ENCODE measurements around the gene CLIP4. TPM values are rescaled to one million over a fixed set of nuclear protein-coding genes. Genes with fewer than 3 reads are reported as not detected.

Gene CLIP4
- total and polyA plus RNA-seq, 2 of the 13 experiments (the other 11 are each of a cell fraction or from before 2014, with no cell fraction given) = 0.46 to 0.49 TPM

DNA sequence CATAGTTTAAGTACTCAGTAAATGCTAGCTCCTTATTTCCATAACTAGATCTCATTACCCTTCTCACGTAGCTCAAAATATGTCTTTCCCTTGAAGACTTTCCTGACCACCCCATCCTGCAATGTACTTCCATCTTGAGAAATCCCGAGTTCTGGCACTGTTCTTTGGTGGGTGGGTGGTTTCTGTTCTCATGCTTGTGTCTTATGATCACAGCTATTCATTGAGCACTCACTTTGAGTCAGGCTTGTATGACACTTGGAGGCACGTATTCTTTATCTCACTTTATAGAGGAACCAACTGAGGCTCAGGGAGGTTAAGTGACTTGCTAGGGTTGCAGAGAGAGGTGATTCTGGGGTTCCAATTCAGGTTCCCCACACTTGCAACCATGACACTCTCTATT, 9.0 kb upstream of the CLIP4 start:
- H3K36me3 ChIP-seq (replicated peaks in 1 of 2; ENCODE audit: control insufficient read depth in 1 of 2, insufficient read depth in 2 of 2, low read length in 2 of 2) = no peaks in the 10 kb centered on the region
- H3K4me1 ChIP-seq (ENCODE audit: insufficient read depth, low read length) = peaks cover 30% of the 10 kb centered on the region
- POLR2A ChIA-PET = interaction anchor here (1.7 kb wide), 1 partner anchor 11 kb away, joined by 7 read pairs; no protein-coding TSS in a partner anchor
- H3K9ac ChIP-seq (ENCODE audit: insufficient read depth, low read depth, low read length) = no peak overlapping the region
- H3K4me2 ChIP-seq (ENCODE audit: low read depth, low read length) = no peak overlapping the region
- H3K79me2 ChIP-seq (ENCODE audit: insufficient read depth, low read length) = no peaks in the 10 kb centered on the region
- no peak overlapping the region for H2AFZ ChIP-seq (ENCODE audit: low read length)
- BruUV-seq (replicated peaks) = no TSS peak
- H3K27ac ChIP-seq (ENCODE audit: extremely low read length, insufficient read depth, low read length) = no peak overlapping the region
- no peaks in the 10 kb centered on the region for H3K9me3 ChIP-seq (ENCODE audit: low read length)
- ATAC-seq (no peak), FAIRE-seq (peak; percentile 32), DNase-seq (ENCODE audit: low spot score) (no peak)
- in situ Hi-C loops (cut with HindIII; ENCODE audit: extremely low pct_ligation_motif_present, low pct_unique_long_range_greater_than_20kb) = no loop called here
- H3K27me3 ChIP-seq (ENCODE audit: control insufficient read depth in 1 of 2, insufficient read depth in 2 of 2, low read length in 2 of 2) = peaks cover 1 to 13% of the 10 kb centered on the region in 2 experiments; a peak in 2 of 5 replicates
- intact Hi-C loops (cut with micrococcal nuclease; ENCODE audit: unreplicated experiment) = loop anchor here (5.0 kb wide), 1 partner anchor 149 kb away; no protein-coding TSS in a partner anchor
- WGBS (ENCODE audit: low lambda C conversion rate) = 45% methylated on average over 3 of the region's 3 CpGs
- CTCF ChIA-PET (ENCODE audit: low intra/inter-chr PET ratio, low total read pairs) = no interaction called here
- H3K4me3 ChIP-seq (replicated peaks in 1 of 3; ENCODE audit: insufficient read depth in 1 of 3, low read depth in 2 of 3, low read length in 3 of 3) = no peak overlapping the region
- H4K20me1 ChIP-seq (ENCODE audit: insufficient read depth, low read length) = no peaks in the 10 kb centered on the region
- TF ChIP-seq ZNF138 (CRISPR knock-in tag; IDR thresholded peaks at IDR 0.05; ENCODE audit: low read depth) (no peak), ZNF383 (CRISPR knock-in tag; IDR thresholded peaks at IDR 0.05; ENCODE audit: borderline replicate concordance) (no peak), ZNF572 (CRISPR knock-in tag; IDR thresholded peaks at IDR 0.05) (no peak), ZNF773 (CRISPR knock-in tag; IDR thresholded peaks at IDR 0.05; ENCODE audit: borderline replicate concordance) (no peak), MXI1 (IDR thresholded peaks at IDR 0.05; ENCODE audit: borderline replicate concordance, low read depth, low read length) (no peak), ZNF331 (CRISPR knock-in tag; IDR thresholded peaks at IDR 0.05) (no peak), KDM5B (CRISPR knock-in tag; IDR thresholded peaks at IDR 0.05; ENCODE audit: borderline replicate concordance) (no peak), ZNF326 (CRISPR knock-in tag; IDR thresholded peaks at IDR 0.05; ENCODE audit: borderline replicate concordance) (no peak)
- TF ChIP-seq, protein P1, sequence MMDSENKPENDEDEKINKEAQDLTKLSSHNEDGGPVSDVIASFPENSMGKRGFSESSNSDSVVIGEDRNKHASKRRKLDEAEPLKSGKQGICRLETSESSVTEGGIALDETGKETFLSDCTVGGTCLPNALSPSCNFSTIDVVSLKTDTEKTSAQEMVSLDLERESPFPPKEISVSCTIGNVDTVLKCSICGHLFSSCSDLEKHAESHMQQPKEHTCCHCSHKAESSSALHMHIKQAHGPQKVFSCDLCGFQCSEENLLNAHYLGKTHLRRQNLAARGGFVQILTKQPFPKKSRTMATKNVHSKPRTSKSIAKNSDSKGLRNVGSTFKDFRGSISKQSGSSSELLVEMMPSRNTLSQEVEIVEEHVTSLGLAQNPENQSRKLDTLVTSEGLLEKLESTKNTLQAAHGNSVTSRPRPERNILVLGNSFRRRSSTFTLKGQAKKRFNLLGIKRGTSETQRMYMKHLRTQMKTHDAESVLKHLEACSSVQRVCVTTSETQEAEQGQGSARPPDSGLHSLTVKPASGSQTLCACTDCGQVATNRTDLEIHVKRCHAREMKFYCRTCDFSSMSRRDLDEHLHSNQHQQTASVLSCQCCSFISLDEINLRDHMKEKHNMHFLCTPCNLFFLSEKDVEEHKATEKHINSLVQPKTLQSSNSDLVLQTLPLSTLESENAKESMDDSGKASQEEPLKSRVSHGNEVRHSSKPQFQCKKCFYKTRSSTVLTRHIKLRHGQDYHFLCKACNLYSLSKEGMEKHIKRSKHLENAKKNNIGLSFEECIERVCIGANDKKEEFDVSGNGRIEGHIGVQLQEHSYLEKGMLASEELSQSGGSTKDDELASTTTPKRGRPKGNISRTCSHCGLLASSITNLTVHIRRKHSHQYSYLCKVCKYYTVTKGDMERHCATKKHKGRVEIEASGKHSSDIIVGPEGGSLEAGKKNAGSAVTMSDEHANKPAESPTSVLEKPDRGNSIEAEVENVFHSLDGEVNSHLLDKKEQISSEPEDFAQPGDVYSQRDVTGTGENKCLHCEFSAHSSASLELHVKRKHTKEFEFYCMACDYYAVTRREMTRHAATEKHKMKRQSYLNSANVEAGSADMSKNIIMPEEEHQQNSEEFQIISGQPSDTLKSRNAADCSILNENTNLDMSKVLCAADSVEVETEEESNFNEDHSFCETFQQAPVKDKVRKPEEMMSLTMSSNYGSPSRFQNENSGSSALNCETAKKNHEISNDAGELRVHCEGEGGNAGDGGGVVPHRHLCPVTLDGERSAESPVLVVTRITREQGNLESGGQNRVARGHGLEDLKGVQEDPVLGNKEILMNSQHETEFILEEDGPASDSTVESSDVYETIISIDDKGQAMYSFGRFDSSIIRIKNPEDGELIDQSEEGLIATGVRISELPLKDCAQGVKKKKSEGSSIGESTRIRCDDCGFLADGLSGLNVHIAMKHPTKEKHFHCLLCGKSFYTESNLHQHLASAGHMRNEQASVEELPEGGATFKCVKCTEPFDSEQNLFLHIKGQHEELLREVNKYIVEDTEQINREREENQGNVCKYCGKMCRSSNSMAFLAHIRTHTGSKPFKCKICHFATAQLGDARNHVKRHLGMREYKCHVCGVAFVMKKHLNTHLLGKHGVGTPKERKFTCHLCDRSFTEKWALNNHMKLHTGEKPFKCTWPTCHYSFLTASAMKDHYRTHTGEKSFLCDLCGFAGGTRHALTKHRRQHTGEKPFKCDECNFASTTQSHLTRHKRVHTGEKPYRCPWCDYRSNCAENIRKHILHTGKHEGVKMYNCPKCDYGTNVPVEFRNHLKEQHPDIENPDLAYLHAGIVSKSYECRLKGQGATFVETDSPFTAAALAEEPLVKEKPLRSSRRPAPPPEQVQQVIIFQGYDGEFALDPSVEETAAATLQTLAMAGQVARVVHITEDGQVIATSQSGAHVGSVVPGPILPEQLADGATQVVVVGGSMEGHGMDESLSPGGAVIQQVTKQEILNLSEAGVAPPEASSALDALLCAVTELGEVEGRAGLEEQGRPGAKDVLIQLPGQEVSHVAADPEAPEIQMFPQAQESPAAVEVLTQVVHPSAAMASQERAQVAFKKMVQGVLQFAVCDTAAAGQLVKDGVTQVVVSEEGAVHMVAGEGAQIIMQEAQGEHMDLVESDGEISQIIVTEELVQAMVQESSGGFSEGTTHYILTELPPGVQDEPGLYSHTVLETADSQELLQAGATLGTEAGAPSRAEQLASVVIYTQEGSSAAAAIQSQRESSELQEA (CRISPR knock-in tag; IDR thresholded peaks at IDR 0.05; ENCODE audit: not compliant biosample characterization) = no peak
- TF ChIP-seq, protein P2, sequence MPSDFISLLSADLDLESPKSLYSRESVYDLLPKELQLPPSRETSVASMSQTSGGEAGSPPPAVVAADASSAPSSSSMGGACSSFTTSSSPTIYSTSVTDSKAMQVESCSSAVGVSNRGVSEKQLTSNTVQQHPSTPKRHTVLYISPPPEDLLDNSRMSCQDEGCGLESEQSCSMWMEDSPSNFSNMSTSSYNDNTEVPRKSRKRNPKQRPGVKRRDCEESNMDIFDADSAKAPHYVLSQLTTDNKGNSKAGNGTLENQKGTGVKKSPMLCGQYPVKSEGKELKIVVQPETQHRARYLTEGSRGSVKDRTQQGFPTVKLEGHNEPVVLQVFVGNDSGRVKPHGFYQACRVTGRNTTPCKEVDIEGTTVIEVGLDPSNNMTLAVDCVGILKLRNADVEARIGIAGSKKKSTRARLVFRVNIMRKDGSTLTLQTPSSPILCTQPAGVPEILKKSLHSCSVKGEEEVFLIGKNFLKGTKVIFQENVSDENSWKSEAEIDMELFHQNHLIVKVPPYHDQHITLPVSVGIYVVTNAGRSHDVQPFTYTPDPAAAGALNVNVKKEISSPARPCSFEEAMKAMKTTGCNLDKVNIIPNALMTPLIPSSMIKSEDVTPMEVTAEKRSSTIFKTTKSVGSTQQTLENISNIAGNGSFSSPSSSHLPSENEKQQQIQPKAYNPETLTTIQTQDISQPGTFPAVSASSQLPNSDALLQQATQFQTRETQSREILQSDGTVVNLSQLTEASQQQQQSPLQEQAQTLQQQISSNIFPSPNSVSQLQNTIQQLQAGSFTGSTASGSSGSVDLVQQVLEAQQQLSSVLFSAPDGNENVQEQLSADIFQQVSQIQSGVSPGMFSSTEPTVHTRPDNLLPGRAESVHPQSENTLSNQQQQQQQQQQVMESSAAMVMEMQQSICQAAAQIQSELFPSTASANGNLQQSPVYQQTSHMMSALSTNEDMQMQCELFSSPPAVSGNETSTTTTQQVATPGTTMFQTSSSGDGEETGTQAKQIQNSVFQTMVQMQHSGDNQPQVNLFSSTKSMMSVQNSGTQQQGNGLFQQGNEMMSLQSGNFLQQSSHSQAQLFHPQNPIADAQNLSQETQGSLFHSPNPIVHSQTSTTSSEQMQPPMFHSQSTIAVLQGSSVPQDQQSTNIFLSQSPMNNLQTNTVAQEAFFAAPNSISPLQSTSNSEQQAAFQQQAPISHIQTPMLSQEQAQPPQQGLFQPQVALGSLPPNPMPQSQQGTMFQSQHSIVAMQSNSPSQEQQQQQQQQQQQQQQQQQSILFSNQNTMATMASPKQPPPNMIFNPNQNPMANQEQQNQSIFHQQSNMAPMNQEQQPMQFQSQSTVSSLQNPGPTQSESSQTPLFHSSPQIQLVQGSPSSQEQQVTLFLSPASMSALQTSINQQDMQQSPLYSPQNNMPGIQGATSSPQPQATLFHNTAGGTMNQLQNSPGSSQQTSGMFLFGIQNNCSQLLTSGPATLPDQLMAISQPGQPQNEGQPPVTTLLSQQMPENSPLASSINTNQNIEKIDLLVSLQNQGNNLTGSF (CRISPR knock-in tag; IDR thresholded peaks at IDR 0.05) = no peak
